UCSD-AML1 (cell line): ENCODE results near the gene ZBED1.
"Not testable (repeated sequence)": the region's sequence is repeated elsewhere in the genome, so short reads cannot be mapped to it uniquely, and the experiment has no call there.

Experiments used
- DNase-seq: peaks from one replicate; lab custom pipeline; 2025; ENCODE audit not compliant: unreplicated experiment; lab: John Stamatoyannopoulos, UW

ZBED1 gene

GRCh38 chrX:2477313-2477712 is 23.5 kb downstream of the ZBED1 start:
- DNase-seq = not testable (repeated sequence)

- no peak for DNase-seq
These were observed 25.6 kb downstream of the ZBED1 start for GRCh38 chrX:2474963-2475726.

- DNase-seq = no peak
These were observed 26.4 kb downstream of the ZBED1 start for GRCh38 chrX:2474280-2474962.

GRCh38 chrX:2473064-2473463 is 27.7 kb downstream of the ZBED1 start:
- DNase-seq = not testable (repeated sequence)

- DNase-seq = no peak
These were observed 29.1 kb downstream of the ZBED1 start for GRCh38 chrX:2471641-2472040.

- DNase-seq = not testable (repeated sequence)
These were observed 29.6 kb downstream of the ZBED1 start for GRCh38 chrX:2471126-2471525.

- not testable (repeated sequence) for DNase-seq
These were observed 30.9 kb downstream of the ZBED1 start for GRCh38 chrX:2469852-2470251.

GRCh38 chrX:2469196-2469685 is 31.5 kb downstream of the ZBED1 start:
- no peak for DNase-seq

- DNase-seq = no peak
These were observed 32.2 kb downstream of the ZBED1 start for GRCh38 chrX:2468261-2469195.

GRCh38 chrX:2466876-2467656 is 33.7 kb downstream of the ZBED1 start:
- DNase-seq = no peak

- DNase-seq = no peak
These were observed 36.1 kb downstream of the ZBED1 start for GRCh38 chrX:2464677-2465166.

- DNase-seq = no peak
These were observed 36.7 kb downstream of the ZBED1 start for GRCh38 chrX:2463973-2464676.

GRCh38 chrX:2463481-2463880 is 37.3 kb downstream of the ZBED1 start:
- not testable (repeated sequence) for DNase-seq

GRCh38 chrX:2462780-2463179 is 38.0 kb downstream of the ZBED1 start:
- DNase-seq = no peak

- DNase-seq = no peak
These were observed 38.7 kb downstream of the ZBED1 start for GRCh38 chrX:2462074-2462473.

- DNase-seq = no peak
These were observed 39.1 kb downstream of the ZBED1 start for GRCh38 chrX:2461711-2462016.

GRCh38 chrX:2460821-2461710 is 39.7 kb downstream of the ZBED1 start:
- DNase-seq = not testable (repeated sequence)

- DNase-seq = not testable (repeated sequence)
These were observed 40.7 kb downstream of the ZBED1 start for GRCh38 chrX:2460048-2460447.

- no peak for DNase-seq
These were observed 42.5 kb downstream of the ZBED1 start for GRCh38 chrX:2458309-2458708.
